Erythroblast (primary cell): ENCODE results near the gene C6orf141.

ENCODE experiments used
- DNase-seq, 2 experiments: peaks; one replicate each; lab custom pipeline; 2025; lab: John Stamatoyannopoulos, UW
- GATA1 ChIP-seq: IDR thresholded peaks from 2 replicates; pipeline ENCODE4 v1.6.1; 2011; ENCODE audit warnings: low read depth, mild to moderate bottlenecking, control low read depth, low read length, moderate library complexity
- POLR2A ChIP-seq: IDR thresholded peaks from 2 replicates; pipeline ENCODE4 v1.6.1; 2011; ENCODE audit warnings: mild to moderate bottlenecking, low read length

The C6orf141 gene

GRCh38 chr6:49549691-49550491, 577 bp upstream of the C6orf141 start:
- TF ChIP-seq GATA1 (no peak), POLR2A (no peak)
- no peak for DNase-seq

GRCh38 chr6:49551078-49551865, 804 bp downstream of the C6orf141 start:
- TF ChIP-seq GATA1 (no peak), POLR2A (no peak)
- peak; percentile 37 to 46 for DNase-seq

GRCh38 chr6:49551866-49552129, 1.3 kb downstream of the C6orf141 start:
- DNase-seq: no peak
- TF ChIP-seq GATA1 (no peak), POLR2A (no peak)

- no peak for DNase-seq
- TF ChIP-seq GATA1 (no peak), POLR2A (no peak)
Measured at GRCh38 chr6:49552596-49552995, 2.1 kb downstream of the C6orf141 start.

GRCh38 chr6:49553384-49553783, 2.9 kb downstream of the C6orf141 start:
- no peak for DNase-seq
- TF ChIP-seq POLR2A (no peak), GATA1 (no peak)

GRCh38 chr6:49555951-49556350, 5.5 kb downstream of the C6orf141 start:
- TF ChIP-seq GATA1 (no peak), POLR2A (no peak)
- DNase-seq: no peak

GRCh38 chr6:49556429-49556837, 6.0 kb downstream of the C6orf141 start:
- peak in 1 of 2 experiments; percentile 9 for DNase-seq
- TF ChIP-seq POLR2A: no peak
- TF ChIP-seq GATA1: no peak

- TF ChIP-seq GATA1 (no peak), POLR2A (no peak)
Measured at GRCh38 chr6:49557177-49557576, 6.7 kb downstream of the C6orf141 start.

GRCh38 chr6:49558238-49558637, 7.8 kb downstream of the C6orf141 start:
- TF ChIP-seq POLR2A: no peak
- TF ChIP-seq GATA1: no peak

More at GRCh38 chr6:49557177-49557576, 6.7 kb downstream of the C6orf141 start:
- DNase-seq: no peak

GRCh38 chr6:49563006-49563886, 12.8 kb downstream of the C6orf141 start:
- TF ChIP-seq GATA1: no peak
- no peak for TF ChIP-seq POLR2A
- peak; percentile 28 to 59 for DNase-seq

More at GRCh38 chr6:49558238-49558637, 7.8 kb downstream of the C6orf141 start:
- no peak for DNase-seq

GRCh38 chr6:49564552-49564951, 14.1 kb downstream of the C6orf141 start:
- DNase-seq: no peak
- TF ChIP-seq GATA1: no peak
- TF ChIP-seq POLR2A: no peak

GRCh38 chr6:49565261-49565660, 14.8 kb downstream of the C6orf141 start:
- TF ChIP-seq GATA1 (no peak), POLR2A (no peak)
- DNase-seq: no peak

- no peak for TF ChIP-seq GATA1
- TF ChIP-seq POLR2A: no peak
- DNase-seq: no peak
Measured at GRCh38 chr6:49565855-49566254, 15.4 kb downstream of the C6orf141 start.
